Activated CD8-positive, alpha-beta memory T cell treated with anti-CD3 and anti-CD28 coated beads, Interleukin-2, amount 50 U/mL, for 24 hours (primary cell): ENCODE data around the gene EDC4.
"Not testable (repeated sequence)": the region's sequence is repeated elsewhere in the genome, so short reads cannot be mapped to it uniquely, and the experiment has no call there.

Experiments
- DNase-seq: peaks from one replicate; pipeline ENCODE4 v3.0.0-alpha.2; 2020; ENCODE audit errors: extremely low read depth

Gene EDC4

DNA sequence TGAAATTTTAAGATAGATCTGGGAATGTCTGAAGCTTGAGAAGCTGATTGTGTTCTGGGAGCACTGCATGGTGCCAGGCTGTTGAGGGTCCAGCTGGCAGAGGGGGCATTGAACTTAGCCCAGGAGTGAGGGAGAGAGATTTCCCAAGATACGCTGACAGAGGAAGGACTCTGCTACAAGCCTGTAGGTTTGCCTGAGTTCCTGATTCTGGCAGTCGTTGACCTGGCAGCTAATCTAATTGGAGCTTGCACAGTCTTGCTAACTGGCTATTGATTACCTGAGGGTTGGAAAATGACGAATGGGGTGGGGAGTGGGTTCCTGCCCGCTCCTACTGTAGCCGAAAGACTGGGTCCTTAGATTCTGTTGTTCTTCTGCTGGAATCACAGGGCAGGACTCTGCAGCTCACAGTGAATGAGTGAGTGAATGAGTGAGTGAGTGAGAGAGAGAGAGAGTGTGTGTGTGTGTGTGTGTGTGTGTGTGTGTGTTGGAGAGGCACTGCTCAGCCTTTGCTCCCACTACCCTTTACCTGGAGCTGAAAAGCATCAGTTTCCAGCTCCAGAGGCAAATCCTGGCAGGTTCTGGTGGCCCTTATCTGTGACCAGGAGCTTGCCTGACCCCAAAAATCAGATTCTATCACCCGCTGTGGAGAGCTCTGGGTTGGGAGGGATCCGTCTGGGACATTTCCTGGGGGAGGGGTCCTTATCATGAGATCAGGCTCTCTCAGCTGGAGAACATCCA lies 42.1 kb downstream of the EDC4 start:
- DNase-seq, result no peak

DNA sequence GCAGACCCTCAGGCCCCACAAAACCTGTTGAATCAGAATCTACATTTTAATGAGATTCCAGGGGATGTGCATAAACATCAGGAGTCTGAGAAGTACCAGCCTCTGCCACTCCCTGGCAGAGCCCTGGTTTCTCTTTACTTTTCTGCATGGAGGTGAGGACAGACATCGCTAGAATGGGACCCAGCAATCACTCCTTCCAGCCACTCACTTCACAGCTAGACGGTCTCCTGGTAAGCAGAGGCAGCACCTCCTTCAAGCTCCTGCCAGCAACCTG lies 42.6 kb downstream of the EDC4 start:
- not testable (repeated sequence) for DNase-seq

DNA sequence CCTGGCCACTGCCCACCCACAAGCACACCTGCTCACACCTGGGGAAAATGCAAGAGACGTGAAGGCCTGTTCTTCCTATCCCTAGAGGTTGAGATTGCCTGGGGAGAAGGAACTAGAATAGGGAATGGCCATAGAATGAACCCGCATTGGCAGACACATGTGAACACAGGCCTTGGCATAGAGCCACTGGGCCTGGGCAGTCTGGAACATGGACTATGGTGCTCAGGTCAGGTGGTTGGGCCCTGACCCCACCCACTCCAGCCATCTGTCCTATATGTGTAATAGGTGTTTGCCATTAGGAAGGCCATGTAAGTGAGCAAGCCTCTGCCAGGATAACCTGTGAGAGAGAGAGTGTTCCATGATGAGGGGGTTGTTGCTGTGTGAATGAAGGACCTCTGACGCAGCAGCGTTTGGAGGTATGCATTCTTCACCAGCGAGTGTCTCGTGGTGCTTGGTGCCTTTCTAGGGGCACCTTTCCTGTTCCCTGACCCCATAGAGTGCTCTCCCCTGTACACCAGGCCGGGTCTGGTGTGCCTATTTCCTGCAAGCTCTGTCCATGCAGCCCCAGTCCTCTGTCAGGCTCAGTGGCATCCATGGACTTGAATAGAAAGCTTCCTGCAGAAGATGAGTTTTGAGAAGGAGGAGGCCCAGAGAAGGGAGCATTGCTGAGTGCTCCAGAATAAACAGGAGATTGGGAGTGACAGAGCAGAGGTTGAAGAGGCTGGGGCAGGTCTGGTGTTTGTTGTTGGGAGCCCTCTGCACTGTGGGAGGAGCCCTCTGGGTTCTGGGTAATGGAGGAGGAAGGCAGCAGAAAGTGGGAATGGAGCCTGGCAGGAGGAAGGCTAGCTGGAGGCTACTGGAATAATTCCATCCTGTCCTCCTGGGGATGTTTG lies 43.2 kb downstream of the EDC4 start:
- no peak for DNase-seq

DNA sequence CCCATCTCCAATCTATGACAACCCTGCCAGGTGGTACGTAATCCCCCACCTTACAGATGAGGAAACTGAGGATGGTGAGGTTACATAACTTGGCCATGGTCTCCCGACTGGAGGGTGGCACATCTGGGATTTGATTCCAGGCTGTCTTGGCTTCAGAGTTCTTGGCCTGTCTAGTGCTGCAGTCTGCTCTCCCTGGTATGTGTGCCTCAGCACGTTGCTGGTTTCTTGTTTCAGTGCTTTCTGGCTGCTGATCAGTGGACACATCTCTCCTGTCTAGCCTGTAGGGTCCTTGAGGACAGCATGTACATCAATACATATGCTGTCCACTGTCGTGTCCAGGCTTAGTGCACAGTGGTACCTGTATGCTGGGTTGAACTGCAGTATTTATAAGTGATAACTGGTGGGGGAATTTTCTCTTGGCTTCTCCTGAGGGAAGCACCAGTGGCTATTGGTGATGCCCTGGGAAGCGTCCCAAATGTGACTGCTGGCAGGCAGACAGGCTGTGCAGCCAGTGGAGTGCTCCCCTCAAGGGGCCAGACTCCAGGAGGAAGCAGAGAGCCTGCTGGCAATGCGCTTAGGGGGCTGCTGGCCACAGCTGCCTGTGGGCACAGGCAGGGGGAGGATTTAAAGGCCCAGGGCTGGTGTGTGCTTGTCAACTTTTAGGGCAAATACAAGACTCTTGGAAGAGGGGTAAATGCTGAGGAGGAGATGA lies 44.4 kb downstream of the EDC4 start:
- DNase-seq, result no peak

DNA sequence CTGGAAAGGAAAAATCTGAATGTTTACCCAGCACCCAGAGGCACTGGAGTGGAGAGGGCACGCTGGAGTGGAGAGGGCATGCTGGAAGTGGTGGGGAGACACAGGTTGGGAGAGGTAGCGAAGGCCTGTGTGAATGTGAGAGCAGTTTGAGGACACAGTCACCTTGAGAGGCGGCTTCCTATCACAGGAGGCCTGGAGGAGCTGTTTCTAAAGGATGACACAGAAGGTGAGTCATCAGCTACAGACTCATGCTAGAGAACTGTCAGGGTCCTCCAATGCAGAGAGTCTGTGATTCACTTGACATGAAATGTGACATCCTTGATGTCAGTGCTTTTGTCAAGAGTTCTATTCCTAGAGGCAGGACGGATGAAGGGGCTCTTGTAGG lies 45.0 kb downstream of the EDC4 start:
- no peak for DNase-seq

DNA sequence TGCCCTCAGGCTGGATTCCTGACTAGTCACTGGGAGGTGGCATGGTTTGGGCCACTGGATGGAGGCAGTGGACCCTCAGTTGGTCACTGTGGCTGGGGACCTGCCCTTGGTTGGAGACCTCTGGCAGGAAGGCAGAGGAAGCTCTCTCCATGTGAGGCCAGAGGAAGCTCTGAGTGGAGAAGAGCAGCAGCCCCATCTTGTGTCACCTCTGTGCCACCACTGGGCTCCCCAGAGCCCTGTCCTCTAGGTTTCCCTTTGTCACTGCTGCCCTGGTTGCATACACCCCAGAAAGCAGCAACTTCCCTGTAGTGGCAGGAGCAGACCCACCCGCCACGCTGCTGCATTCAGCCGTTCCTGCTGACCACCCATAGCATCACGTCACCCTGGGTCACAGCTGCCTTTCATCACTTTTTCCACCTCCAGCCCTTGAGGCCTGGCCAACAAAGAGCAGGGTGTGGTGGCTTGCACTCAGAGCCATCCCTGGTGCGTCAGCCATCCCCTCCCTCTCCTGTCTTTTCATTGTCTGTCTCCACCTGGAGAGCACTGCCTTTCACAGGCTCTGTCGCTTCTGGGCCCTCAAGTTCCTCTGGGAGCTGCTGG lies 46.9 kb downstream of the EDC4 start:
- no peak for DNase-seq

DNA sequence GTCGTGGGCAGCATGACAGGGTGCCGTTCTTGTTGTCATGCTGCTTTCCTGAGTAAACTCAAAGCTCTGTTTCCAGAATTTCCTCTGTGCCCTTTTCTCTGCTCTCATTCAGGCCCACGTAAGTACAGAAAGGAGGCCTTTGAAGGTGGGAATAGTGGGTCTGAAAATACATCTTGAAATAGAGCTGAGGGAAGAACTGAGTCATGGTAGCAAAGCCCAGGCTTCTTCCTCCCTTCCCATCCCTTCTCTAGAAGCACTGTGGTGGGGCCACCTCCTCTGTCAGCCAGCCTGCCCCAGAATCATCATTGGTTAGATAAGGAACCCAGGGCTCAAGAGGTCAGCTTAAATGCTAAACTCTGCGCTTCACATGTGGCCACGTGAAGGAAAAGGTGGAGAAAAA lies 49.4 kb downstream of the EDC4 start:
- DNase-seq, result no peak

DNA sequence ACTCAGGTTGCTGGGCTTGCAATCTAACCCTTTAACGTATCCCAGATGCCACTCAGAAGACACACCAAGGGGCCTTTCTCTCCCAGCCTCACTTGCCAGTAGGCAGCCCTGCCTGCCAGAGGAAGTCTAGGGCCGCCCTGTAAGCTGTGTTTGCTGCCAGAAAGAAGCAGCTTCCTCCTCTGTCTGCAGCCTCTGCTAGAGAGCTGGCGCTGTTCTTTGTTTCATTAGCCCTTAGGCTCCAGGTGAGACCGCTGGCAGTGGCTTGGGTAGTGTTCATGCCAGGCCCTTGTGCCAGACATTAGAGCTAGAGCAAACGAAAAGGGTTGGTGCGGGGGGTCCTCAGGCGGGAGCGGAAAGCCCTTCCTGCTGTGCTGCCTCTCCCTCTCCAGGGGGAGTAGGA lies 49.9 kb downstream of the EDC4 start:
- DNase-seq, result no peak

DNA sequence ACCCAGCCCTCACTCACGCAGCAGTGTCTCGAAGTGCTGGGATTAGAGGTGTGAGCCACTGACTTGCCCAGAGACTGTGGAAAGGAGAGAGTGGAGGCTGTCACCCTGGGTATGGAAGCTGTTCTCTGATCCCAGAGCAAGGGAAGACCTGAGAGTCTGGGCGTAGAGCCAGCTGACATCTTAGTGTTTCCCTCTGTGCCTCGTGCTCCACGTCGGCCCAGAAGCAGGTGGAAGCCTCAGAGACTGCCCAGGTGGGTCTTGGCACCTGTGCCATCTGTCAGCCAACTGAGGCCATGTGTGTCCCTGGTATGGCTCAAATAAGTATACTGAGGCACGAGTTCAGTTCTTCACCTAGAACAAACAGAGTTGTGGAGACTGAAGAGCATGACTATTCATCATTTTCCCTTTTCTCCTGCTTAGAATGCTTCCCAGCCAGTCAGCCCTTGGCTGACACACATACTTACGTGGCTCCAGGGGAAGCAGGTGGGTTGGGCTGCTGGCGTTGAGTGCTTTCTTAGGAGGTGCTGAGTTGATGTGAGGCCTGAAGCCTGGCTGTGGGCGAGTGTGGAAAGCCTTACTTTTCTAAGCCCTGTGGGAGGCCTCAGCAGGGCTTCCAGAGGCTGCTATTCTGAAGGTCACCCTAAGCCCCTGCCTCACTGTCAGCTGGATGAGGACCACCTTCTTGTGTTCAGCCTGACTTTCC lies 50.7 kb downstream of the EDC4 start:
- no peak for DNase-seq

DNA sequence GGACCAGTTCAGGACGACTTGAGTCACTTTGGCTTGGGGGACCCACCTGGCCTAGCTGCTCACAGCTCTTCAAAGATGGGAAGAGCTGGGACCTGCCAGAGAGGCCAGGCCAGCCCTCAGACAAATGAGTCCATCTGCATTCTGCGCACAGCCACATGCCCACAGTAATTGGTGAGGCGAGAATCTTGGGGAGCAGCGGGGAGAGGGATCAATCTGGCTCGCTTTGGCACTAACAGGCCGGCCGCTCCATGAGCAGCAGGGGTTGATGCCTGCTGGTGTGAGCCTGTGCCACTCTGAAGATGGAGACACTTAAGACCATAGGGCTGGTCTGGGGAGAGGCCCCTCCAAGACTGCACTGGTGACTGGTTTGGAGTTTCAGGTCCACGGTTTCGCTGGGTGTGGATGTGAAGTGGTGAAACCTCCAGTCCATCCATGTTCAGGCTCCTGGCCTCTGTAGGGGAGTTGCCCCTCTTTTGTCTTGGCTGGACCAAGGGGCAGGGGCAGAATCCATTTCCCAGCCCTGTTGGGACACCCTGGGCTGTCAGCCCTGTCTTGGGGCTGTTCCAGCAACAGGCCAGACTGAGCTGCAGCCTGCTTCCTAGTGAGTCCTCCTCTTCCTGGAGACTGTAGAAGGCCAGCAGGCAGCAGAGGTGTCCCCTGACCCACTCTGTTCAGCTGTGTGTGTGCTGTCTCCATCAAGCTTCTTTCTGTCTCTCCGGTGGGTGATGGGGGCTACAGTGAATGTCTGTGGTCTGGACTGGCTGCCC lies 51.5 kb downstream of the EDC4 start:
- DNase-seq, result no peak

DNA sequence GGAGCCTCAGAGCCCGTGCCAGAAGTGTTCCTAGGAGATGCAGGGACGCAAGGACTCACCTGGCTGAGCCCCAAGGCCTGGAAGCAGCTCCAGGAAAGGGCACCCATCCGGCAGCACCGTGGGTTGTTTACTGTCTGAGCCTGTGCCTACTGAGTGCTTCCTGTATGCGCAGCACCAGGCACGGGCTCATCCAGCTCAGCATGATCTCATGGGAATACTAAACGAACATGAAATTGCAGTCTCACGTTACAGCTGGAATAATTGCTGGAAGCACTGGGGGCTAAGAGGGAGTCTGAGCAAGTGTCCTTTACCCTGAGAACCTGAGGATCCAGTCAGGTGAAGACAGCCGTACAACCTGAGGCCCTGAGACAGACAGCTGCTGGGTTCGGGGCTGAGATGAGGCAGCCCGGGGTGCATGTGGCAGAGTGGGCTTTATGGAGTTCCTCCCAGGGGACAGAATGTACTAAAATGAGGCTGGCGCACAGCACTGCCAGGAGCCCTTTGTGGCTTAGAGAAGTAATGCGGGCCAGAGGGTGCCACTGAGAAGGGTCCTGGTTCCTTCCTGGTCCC lies 53.4 kb downstream of the EDC4 start:
- DNase-seq, result no peak

DNA sequence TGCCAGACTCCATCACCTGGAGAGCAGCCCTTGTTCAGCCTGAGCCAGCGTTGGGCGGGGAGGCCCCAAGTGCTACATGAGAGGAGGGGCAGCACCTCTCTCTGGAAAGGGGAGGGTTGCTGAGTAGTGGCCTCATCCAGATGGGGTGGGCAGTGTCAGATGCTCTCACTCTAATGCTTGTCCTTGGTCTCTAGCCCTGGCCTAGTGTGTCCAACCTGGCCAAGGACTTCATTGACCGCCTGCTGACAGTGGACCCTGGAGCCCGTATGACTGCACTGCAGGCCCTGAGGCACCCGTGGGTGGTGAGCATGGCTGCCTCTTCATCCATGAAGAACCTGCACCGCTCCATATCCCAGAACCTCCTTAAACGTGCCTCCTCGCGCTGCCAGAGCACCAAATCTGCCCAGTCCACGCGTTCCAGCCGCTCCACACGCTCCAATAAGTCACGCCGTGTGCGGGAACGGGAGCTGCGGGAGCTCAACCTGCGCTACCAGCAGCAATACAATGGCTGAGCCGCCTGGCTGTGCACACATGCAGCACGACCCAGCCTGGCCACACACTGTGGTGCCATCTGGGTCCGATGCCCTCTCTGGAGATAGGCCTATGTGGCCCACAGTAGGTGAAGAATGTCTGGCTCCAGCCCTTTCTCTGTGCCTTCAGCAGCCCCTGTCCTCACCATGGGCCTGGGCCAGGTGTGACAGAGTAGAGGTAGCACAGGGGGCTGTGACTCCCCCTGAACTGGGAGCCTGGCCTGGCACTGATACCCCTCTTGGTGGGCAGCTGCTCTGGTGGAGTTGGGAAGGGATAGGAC lies 54.5 kb downstream of the EDC4 start:
- DNase-seq, result no peak

DNA sequence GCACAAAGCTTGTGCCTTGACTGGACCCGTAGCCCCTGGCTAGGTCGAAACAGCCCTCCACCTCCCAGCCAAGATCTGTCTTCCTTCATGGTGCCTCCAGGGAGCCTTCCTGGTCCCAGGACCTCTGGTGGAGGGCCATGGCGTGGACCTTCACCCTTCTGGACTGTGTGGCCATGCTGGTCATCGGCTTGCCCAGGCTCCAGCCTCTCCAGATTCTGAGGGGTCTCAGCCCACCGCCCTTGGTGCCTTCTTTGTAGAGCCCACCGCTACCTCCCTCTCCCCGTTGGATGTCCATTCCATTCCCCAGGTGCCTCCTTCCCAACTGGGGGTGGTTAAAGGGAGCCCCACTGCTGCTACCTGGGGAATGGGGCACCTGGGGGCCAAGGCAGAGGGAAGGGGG lies 55.3 kb downstream of the EDC4 start:
- DNase-seq, result no peak

DNA sequence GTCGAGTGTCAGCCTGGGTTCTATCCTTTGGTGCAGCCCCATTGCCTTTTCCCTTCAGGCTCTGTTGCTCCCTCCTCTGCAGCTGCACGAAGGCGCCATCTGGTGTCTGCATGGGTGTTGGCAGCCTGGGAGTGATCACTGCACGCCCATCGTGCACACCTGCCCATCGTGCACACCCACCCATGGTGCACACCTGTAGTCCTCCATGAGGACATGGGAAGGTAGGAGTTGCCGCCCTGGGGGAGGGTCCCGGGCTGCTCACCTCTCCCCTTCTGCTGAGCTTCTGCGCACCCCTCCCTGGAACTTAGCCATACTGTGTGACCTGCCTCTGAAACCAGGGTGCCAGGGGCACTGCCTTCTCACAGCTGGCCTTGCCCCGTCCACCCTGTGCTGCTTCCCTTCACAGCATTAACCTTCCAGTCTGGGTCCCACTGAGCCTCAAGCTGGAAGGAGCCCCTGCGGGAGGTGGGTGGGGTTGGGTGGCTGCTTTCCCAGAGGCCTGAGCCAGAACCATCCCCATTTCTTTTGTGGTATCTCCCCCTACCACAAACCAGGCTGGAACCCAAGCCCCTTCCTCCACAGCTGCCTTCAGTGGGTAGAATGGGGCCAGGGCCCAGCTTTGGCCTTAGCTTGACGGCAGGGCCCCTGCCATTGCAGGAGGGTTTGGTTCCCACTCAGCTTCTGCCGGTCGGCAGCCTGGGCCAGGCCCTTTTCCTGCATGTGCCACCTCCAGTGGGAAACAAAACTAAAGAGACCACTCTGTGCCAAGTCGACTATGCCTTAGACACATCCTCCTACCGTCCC lies 55.9 kb downstream of the EDC4 start:
- peak; percentile 48 for DNase-seq

DNA sequence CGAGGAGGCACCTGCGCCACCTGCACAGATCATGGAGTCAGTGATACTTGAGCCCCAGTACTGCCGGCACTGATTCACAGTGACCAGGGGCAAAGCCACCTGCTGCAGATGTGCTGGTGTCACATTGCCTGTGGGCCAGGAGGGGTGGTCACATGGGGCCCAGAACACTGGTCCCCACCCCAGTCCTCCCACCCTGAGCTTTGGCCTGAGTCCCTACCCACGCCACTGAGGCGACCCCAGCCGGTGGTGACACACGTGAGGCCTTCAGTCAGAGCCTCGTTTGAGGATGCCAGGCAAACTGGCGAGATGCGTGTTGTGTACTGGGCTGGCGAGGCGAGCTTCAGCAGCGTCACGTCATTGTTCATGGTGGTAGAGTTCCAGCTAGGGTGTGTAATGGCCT lies 57.3 kb downstream of the EDC4 start:
- no peak for DNase-seq

DNA sequence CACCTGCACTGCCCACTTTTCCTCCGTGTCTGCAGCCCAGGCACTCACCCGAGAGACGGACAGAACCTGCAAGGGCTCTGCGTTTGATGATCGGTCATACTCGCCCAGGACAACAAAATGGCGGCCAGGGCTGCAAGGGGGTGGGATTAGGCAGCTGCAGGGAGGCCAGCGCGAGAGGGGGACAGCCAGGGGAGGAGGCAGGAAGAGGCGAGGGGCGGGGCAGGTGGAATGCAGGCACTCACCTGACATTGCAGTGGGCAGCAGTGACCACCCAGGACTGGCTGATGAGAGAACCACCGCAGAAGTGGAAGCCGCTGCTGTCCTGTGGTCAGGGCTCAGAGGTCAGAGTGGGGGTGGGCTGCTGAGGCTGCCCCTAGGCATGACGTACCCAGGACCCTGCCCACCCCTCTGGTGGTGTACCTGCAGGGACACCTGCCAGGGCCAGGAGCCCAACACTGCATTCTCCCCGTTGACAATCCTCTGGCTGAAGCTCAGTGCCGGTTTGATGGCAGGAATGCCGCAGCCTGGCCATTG lies 57.9 kb downstream of the EDC4 start:
- no peak for DNase-seq
